GM12878 (cell line): ENCODE results near the gene C1QTNF12. TPM values are rescaled to one million over a fixed set of nuclear protein-coding genes. Genes with fewer than 3 reads are reported as not detected.

Experiments
- ATAC-seq: fragments of 200-7000 bp; cut with Tn5 transposase; 3 replicates; pipeline ENCODE4 v1.9.1; 2020; ENCODE audit warnings: mild to moderate bottlenecking, moderate library complexity
- BruUV-seq: library from RNA; stranded (reverse); fragments of 400-500 nt; replicated peaks from 2 replicates; lab custom pipeline; 2021; lab: Mats Ljungman, UMichigan
- CTCF ChIA-PET: fragments of 300-600 bp; sonication (Branson Sonifier 250); formaldehyde crosslinking; extraction: SDS; loops from one replicate; lab custom pipeline; 2021; ENCODE audit warnings: inconsistent platforms; lab: Yijun Ruan, JAX
- POLR2A ChIA-PET: fragments of 350-600 bp; formaldehyde crosslinking; extraction: SDS; loops from one replicate; lab custom pipeline; 2021; ENCODE audit warnings: inconsistent platforms; lab: Charles Lee
- RAD21 ChIA-PET: fragments of 300-600 bp; sonication (Branson Sonifier 250); formaldehyde crosslinking; loops from one replicate; lab custom pipeline; 2023; ENCODE audit warnings: antibody characterized with exemption; ENCODE audit not compliant: unreplicated experiment; lab: Charles Lee
- SMC1A ChIA-PET: fragments of 300-600 bp; sonication (Branson Sonifier 250); formaldehyde crosslinking; loops from one replicate; lab custom pipeline; 2023; ENCODE audit not compliant: unreplicated experiment, uncharacterized antibody; lab: Charles Lee
- DNase-seq: peaks from one replicate; pipeline ENCODE4 v3.0.0-alpha.2; 2011; ENCODE audit warnings: low read depth, low spot score
- FAIRE-seq: peaks from 3 replicates; lab custom pipeline; 2011; peaks lifted over from hg19 to GRCh38; lab: Jason Lieb, UNC
- H2AFZ ChIP-seq: 2 replicates; pipeline ENCODE4 v1.6.0; 2011; ENCODE audit warnings: low read depth, low read length, control low read depth; ENCODE audit not compliant: control insufficient read depth
- H3K27ac ChIP-seq: 2 replicates; pipeline ENCODE4 v1.5.1; 2011; ENCODE audit warnings: control low read depth; ENCODE audit not compliant: control insufficient read depth, insufficient read depth
- H3K27me3 ChIP-seq, 2 experiments: replicated peaks in 1 of 2; 2 replicates each; pipeline versions ENCODE4 v1.6.0 to v1.6.1; 2011; ENCODE audit warnings: low read length in 1 of 2; ENCODE audit not compliant: control insufficient read depth in 2 of 2, insufficient read depth in 2 of 2
- H3K36me3 ChIP-seq, 2 experiments: 2 replicates each; pipeline ENCODE4 v1.5.1; 2011; ENCODE audit warnings: low read length in 1 of 2; ENCODE audit not compliant: control insufficient read depth in 2 of 2, insufficient read depth in 2 of 2
- H3K4me1 ChIP-seq: 2 replicates; pipeline ENCODE4 v1.6.1; 2011; ENCODE audit warnings: mild to moderate bottlenecking, low read length, moderate library complexity, mixed read lengths; ENCODE audit not compliant: control insufficient read depth, insufficient read depth
- H3K4me2 ChIP-seq: 2 replicates; pipeline ENCODE4 v1.6.0; 2011; ENCODE audit warnings: control low read depth; ENCODE audit not compliant: control insufficient read depth, insufficient read depth
- H3K4me3 ChIP-seq: fragments of 200-600 bp; sonication (generic); 2 replicates; pipeline ENCODE4 v1.5.1; 2016
- H3K79me2 ChIP-seq: 2 replicates; pipeline ENCODE4 v1.6.0; 2011; ENCODE audit warnings: low read length; ENCODE audit not compliant: control insufficient read depth, insufficient read depth
- H3K9ac ChIP-seq: 2 replicates; pipeline ENCODE4 v1.8.0; 2011; ENCODE audit warnings: low read length, control low read depth, mixed read lengths; ENCODE audit not compliant: control insufficient read depth, insufficient read depth
- H3K9me3 ChIP-seq: replicated peaks from 3 replicates; pipeline ENCODE4 v1.5.1; 2011; ENCODE audit warnings: mild to moderate bottlenecking, low read length; ENCODE audit not compliant: control insufficient read depth, insufficient read depth
- H4K20me1 ChIP-seq: 2 replicates; pipeline ENCODE4 v1.6.0; 2011; ENCODE audit not compliant: control insufficient read depth, insufficient read depth
- BMI1 ChIP-seq: fragments of 450-650 bp; IDR thresholded peaks from 2 replicates; pipeline ENCODE4 v1.6.1; 2016; ENCODE audit warnings: mild to moderate bottlenecking, moderate library complexity, borderline replicate concordance
- CEBPB ChIP-seq, 2 experiments: fragments of 150-350 bp in 1 of 2; IDR thresholded peaks; 2 replicates each; pipeline ENCODE4 v1.6.1; 2012 to 2014; ENCODE audit warnings: low read depth in 2 of 2, low read length in 2 of 2, borderline replicate concordance in 1 of 2, inconsistent platforms in 1 of 2
- HCFC1 ChIP-seq: fragments of 150-350 bp; IDR thresholded peaks from 2 replicates; pipeline ENCODE4 v1.6.1; 2014; ENCODE audit warnings: low read length
- IKZF2 ChIP-seq, 2 experiments: fragments of 450-650 bp; IDR thresholded peaks; 2 replicates each; pipeline ENCODE4 v1.6.1; 2017; ENCODE audit warnings: mild to moderate bottlenecking in 2 of 2, moderate library complexity in 2 of 2
- NFXL1 ChIP-seq: fragments of 450-650 bp; IDR thresholded peaks from 2 replicates; pipeline ENCODE4 v1.6.1; 2017; ENCODE audit warnings: antibody characterized with exemption, mild to moderate bottlenecking, borderline replicate concordance
- NR2C2 ChIP-seq: IDR thresholded peaks from 2 replicates; pipeline ENCODE4 v1.6.1; 2011; ENCODE audit warnings: borderline replicate concordance, low read depth; ENCODE audit not compliant: control insufficient read depth, insufficient read length
- POLR2A ChIP-seq: IDR thresholded peaks from 2 replicates; pipeline ENCODE4 v1.6.1; 2011; ENCODE audit warnings: low read depth, mild to moderate bottlenecking, low read length
- RAD51 ChIP-seq: fragments of 450-650 bp; IDR thresholded peaks from 2 replicates; pipeline ENCODE4 v1.6.1; 2016; ENCODE audit warnings: moderate library complexity, mild to moderate bottlenecking, inconsistent platforms
- RELA ChIP-seq: fragments of 450-650 bp; IDR thresholded peaks from 2 replicates; pipeline ENCODE4 v1.8.0; 2014; ENCODE audit warnings: borderline replicate concordance; ENCODE audit not compliant: partially characterized antibody
- TARDBP ChIP-seq: IDR thresholded peaks from 2 replicates; pipeline ENCODE4 v1.6.1; 2016; ENCODE audit warnings: borderline replicate concordance
- ZBTB33 ChIP-seq: fragments of 450-650 bp; IDR thresholded peaks from 2 replicates; pipeline ENCODE4 v1.6.1; 2017; ENCODE audit warnings: mild to moderate bottlenecking
- ZNF687 ChIP-seq: fragments of 450-650 bp; IDR thresholded peaks from 2 replicates; pipeline ENCODE4 v1.6.1; 2017; ENCODE audit warnings: mild to moderate bottlenecking, moderate library complexity
- WGBS: methylation state at CpG from one replicate; pipeline ENCODE4 v1.1.6; 2016; ENCODE audit warnings: low lambda C conversion rate; ENCODE audit not compliant: insufficient replicate concordance, insufficient coverage; ENCODE audit errors: missing lambda C conversion rate; 5-methylcytosine and 5-hydroxymethylcytosine counted together
- in situ Hi-C: fragments of 300-500 bp; cut with MboI; formaldehyde crosslinking; loops from 9 replicates; pipeline ENCODE4 v1.14.3; 2018; ENCODE audit warnings: mixed read lengths
- intact Hi-C: fragments of 100-400 bp; cut with micrococcal nuclease; formaldehyde crosslinking; loops from one replicate; pipeline ENCODE4 v1.14.2; 2022; ENCODE audit not compliant: unreplicated experiment
- polyA plus RNA-seq, 11 experiments: library from polyadenylated mRNA; depleted of rRNA in 4 of 11; unstranded in 6 of 11; stranded (reverse) in 5 of 11; fragments of >200 nt; fragmentation: Nextera tagmentation in 4 of 11; fragmentation: Illumina TruSeq in 1 of 11; extraction: Ambion mirVana in 4 of 11; extraction: Trizol in 1 of 11; gene quantifications; 1 replicate in 1 of 11; 2 replicates in 10 of 11; pipeline versions ENCODE4 v1.2.1 to v1.2.3, GENCODE V29; 2011 to 2016; ENCODE audit warnings: inconsistent platforms in 2 of 11, missing spikeins in 2 of 11, low read depth in 1 of 11
- total RNA-seq, 4 experiments: library from RNA; depleted of rRNA in 3 of 4; stranded (reverse); fragments of >200 nt in 3 of 4; fragmentation: Illumina TruSeq in 1 of 4; extraction: Trizol in 1 of 4; gene quantifications; 2 replicates each; pipeline versions ENCODE4 v1.2.1 to v1.2.3, GENCODE V29; 2013 to 2021
- TF ChIP-seq, protein P1 (sequence below): fragments of 450-650 bp; IDR thresholded peaks from 2 replicates; pipeline ENCODE4 v1.6.1; 2018; ENCODE audit warnings: borderline replicate concordance, mild to moderate bottlenecking; ENCODE audit not compliant: partially characterized antibody
- TF ChIP-seq, protein P2 (sequence below): fragments of 150-350 bp; IDR thresholded peaks from 2 replicates; pipeline ENCODE4 v1.6.1; 2014; ENCODE audit warnings: mild to moderate bottlenecking, low read depth, low read length

Gene C1QTNF12
- total and polyA plus RNA-seq, 10 of the 15 experiments (the other 5 are each of a cell fraction or from before 2014, with no cell fraction given): 0.17 to 1.0 (median 0.31) TPM; not detected in 5

DNA sequence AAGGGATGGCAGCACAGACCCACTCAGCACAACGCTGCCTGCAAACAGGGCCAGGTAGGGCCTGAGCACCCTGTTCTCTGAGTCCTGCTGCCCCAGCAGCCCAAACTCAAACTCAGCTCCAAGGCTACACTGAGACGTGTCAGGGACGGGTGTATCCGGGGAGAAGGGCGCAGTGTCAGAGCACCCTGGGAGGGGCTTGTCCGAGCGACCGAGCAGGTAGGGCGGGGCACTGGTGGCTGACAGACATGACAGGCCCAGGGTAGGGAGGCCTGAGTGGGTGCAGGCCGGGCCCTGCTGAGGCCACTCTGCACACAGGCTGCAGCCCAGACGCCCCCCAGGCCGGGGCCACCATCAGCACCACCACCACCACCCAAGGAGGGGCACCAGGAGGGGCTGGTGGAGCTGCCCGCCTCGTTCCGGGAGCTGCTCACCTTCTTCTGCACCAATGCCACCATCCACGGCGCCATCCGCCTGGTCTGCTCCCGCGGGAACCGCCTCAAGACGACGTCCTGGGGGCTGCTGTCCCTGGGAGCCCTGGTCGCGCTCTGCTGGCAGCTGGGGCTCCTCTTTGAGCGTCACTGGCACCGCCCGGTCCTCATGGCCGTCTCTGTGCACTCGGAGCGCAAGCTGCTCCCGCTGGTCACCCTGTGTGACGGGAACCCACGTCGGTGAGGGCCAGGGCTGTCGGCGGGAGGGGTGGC lies 39.2 kb upstream of the C1QTNF12 start:
- no peaks in the 10 kb centered on the region for H4K20me1 ChIP-seq
- RAD21 ChIA-PET: no interaction called here
- ATAC-seq: no peak; the same call in none of the 3 replicates
- no peak overlapping the region for H3K27ac ChIP-seq
- no peak overlapping the region for H3K9ac ChIP-seq
- H3K79me2 ChIP-seq: no peaks in the 10 kb centered on the region
- no peak for FAIRE-seq
- H3K9me3 ChIP-seq: no peaks in the 10 kb centered on the region
- no peaks in the 10 kb centered on the region for H3K27me3 ChIP-seq
- no TSS peak for BruUV-seq
- H3K4me1 ChIP-seq: no peaks in the 10 kb centered on the region
- H3K4me3 ChIP-seq: no peak overlapping the region
- no peak for DNase-seq
- CTCF ChIA-PET: interaction anchor here (2.5 kb wide), 1 partner anchor 163 kb away, joined by 12 read pairs; no protein-coding TSS in a partner anchor
- SMC1A ChIA-PET: no interaction called here
- no peak overlapping the region for H2AFZ ChIP-seq
- WGBS: 34% methylated on average over 34 of the region's 37 CpGs
- POLR2A ChIA-PET: no interaction called here
- no peaks in the 10 kb centered on the region for H3K36me3 ChIP-seq
- in situ Hi-C loops (no loop called here), intact Hi-C loops (no loop called here)
- H3K4me2 ChIP-seq: no peak overlapping the region
- TF ChIP-seq IKZF2 (IDR thresholded peaks at IDR 0.05) (no peak), RELA (no peak), ZNF687 (no peak), CEBPB (IDR thresholded peaks at IDR 0.05; ENCODE audit: borderline replicate concordance in 1 of 2, low read depth in 2 of 2, low read length in 2 of 2) (no peak), RAD51 (no peak), TARDBP (no peak), ZBTB33 (no peak), NR2C2 (no peak), BMI1 (no peak), NFXL1 (no peak), POLR2A (no peak), HCFC1 (no peak)
- TF ChIP-seq, protein P1, sequence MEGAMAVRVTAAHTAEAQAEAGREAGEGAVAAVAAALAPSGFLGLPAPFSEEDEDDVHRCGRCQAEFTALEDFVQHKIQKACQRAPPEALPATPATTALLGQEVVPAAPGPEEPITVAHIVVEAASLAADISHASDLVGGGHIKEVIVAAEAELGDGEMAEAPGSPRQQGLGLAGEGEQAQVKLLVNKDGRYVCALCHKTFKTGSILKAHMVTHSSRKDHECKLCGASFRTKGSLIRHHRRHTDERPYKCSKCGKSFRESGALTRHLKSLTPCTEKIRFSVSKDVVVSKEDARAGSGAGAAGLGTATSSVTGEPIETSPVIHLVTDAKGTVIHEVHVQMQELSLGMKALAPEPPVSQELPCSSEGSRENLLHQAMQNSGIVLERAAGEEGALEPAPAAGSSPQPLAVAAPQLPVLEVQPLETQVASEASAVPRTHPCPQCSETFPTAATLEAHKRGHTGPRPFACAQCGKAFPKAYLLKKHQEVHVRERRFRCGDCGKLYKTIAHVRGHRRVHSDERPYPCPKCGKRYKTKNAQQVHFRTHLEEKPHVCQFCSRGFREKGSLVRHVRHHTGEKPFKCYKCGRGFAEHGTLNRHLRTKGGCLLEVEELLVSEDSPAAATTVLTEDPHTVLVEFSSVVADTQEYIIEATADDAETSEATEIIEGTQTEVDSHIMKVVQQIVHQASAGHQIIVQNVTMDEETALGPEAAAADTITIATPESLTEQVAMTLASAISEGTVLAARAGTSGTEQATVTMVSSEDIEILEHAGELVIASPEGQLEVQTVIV: no peak
- TF ChIP-seq, protein P2, sequence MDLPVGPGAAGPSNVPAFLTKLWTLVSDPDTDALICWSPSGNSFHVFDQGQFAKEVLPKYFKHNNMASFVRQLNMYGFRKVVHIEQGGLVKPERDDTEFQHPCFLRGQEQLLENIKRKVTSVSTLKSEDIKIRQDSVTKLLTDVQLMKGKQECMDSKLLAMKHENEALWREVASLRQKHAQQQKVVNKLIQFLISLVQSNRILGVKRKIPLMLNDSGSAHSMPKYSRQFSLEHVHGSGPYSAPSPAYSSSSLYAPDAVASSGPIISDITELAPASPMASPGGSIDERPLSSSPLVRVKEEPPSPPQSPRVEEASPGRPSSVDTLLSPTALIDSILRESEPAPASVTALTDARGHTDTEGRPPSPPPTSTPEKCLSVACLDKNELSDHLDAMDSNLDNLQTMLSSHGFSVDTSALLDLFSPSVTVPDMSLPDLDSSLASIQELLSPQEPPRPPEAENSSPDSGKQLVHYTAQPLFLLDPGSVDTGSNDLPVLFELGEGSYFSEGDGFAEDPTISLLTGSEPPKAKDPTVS: no peak
